ENCODE measurements around the gene SRP68.

The SRP68 gene

DNA sequence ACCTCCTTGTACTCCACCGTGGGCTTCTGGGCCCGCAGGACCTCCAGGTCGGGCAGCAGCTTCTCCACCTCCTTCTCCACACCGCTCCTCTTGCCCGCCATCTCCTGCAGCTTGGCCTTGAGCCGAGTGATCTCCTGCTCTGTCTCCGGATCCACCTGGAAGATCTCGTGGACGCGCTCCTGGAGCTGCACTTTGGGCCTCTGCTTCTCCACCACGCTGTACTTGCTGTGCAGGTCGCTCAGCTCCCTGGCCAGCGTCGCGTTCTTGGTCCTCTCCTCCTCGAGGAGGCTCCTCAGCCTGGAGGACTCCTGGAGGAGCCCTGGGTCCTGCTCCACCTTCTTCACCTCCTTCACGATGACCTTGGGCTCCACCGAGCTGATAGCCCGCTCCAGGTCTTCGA lies 62.9 kb downstream of the SRP68 start:
- TF ChIP-seq, protein P1, sequence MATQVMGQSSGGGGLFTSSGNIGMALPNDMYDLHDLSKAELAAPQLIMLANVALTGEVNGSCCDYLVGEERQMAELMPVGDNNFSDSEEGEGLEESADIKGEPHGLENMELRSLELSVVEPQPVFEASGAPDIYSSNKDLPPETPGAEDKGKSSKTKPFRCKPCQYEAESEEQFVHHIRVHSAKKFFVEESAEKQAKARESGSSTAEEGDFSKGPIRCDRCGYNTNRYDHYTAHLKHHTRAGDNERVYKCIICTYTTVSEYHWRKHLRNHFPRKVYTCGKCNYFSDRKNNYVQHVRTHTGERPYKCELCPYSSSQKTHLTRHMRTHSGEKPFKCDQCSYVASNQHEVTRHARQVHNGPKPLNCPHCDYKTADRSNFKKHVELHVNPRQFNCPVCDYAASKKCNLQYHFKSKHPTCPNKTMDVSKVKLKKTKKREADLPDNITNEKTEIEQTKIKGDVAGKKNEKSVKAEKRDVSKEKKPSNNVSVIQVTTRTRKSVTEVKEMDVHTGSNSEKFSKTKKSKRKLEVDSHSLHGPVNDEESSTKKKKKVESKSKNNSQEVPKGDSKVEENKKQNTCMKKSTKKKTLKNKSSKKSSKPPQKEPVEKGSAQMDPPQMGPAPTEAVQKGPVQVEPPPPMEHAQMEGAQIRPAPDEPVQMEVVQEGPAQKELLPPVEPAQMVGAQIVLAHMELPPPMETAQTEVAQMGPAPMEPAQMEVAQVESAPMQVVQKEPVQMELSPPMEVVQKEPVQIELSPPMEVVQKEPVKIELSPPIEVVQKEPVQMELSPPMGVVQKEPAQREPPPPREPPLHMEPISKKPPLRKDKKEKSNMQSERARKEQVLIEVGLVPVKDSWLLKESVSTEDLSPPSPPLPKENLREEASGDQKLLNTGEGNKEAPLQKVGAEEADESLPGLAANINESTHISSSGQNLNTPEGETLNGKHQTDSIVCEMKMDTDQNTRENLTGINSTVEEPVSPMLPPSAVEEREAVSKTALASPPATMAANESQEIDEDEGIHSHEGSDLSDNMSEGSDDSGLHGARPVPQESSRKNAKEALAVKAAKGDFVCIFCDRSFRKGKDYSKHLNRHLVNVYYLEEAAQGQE (IDR thresholded peaks at IDR 0.05; ENCODE audit: insufficient read depth in 1 of 2, low read depth in 2 of 2, low read length in 2 of 2), result no peak
- no peak for TF ChIP-seq POLR2AphosphoS5 (IDR thresholded peaks at IDR 0.05; ENCODE audit: low read depth, low read length)
- TF ChIP-seq SIN3A (IDR thresholded peaks at IDR 0.05; ENCODE audit: borderline replicate concordance, insufficient read depth, low read length), result no peak
- TF ChIP-seq FOXP2 (optimal IDR thresholded peaks at IDR 0.05; ENCODE audit: borderline replicate concordance, extremely low read depth, extremely low read length, insufficient read depth), result no peak
- no peak for TF ChIP-seq TAF1 (IDR thresholded peaks at IDR 0.05; ENCODE audit: borderline replicate concordance, insufficient read depth, low read length)

DNA sequence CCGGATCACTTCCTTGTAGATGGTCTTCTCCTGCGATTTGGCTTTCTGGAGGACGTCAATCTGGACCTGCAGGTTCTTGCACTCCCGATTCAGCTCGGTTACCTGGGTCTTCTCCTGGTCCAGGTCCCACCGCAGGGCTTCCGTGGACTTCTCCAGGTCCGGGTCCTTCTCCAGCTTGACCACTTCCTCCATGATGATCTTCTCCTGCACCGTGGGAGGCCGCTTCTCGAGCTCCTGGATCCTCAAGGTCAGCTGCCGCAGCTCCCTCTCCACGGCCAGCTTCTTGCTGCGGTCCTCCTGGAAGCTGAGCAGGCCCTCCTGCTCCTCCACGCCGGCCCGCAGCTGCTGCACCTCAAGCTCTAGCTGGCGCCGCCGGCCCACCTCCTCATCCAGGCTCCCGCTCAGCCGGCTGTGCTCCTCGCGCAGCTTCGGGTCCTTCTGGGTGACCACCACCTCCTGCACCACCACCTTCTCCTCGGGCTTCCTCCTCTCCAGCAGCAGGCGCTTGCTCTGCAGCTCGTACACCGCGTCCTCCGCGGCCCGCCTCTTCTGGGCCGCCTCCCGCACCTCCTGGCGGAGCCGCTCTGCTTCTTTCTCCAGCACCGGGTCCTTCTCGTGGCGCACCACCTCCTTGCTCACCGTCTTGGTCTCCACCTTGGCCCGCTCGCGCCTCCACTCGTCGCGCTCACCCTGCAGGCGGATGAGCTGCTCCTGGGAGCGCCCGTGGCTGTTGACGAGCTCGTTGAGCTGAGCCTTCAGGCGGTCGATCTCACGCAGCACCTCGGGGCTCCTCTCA lies 63.5 kb downstream of the SRP68 start:
- no peak for TF ChIP-seq FOXP2 (optimal IDR thresholded peaks at IDR 0.05; ENCODE audit: borderline replicate concordance, extremely low read depth, extremely low read length, insufficient read depth)
- no peak for TF ChIP-seq SIN3A (IDR thresholded peaks at IDR 0.05; ENCODE audit: borderline replicate concordance, insufficient read depth, low read length)
- TF ChIP-seq TAF1 (IDR thresholded peaks at IDR 0.05; ENCODE audit: borderline replicate concordance, insufficient read depth, low read length), result no peak
- TF ChIP-seq POLR2AphosphoS5 (IDR thresholded peaks at IDR 0.05; ENCODE audit: low read depth, low read length), result no peak
- TF ChIP-seq, protein P1 (IDR thresholded peaks at IDR 0.05; ENCODE audit: insufficient read depth in 1 of 2, low read depth in 2 of 2, low read length in 2 of 2), result no peak

DNA sequence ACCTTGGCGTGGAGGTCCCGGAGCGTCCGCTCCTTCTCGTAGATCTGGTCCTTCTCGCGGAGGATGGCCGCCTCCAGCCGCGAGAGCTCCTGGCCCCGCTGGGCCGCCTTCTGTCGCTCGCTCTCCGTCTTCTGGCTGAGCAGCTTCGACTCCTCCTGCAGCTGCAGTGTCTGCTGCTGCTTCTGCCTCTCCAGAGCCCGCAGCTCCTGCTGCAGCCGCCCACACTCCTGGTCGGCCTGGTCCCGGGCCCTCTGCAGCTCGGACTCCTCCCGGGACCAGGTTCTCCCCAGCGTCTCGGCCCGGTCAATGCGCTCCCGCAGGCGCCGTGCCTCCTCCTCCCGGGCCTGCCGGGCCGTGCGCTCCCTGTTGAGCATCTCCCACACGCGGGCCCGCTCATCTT lies 64.1 kb downstream of the SRP68 start:
- TF ChIP-seq POLR2AphosphoS5 (IDR thresholded peaks at IDR 0.05; ENCODE audit: low read depth, low read length) (no peak), FOXP2 (optimal IDR thresholded peaks at IDR 0.05; ENCODE audit: borderline replicate concordance, extremely low read depth, extremely low read length, insufficient read depth) (no peak), SIN3A (IDR thresholded peaks at IDR 0.05; ENCODE audit: borderline replicate concordance, insufficient read depth, low read length) (no peak), TAF1 (IDR thresholded peaks at IDR 0.05; ENCODE audit: borderline replicate concordance, insufficient read depth, low read length) (no peak)
- TF ChIP-seq, protein P1 (IDR thresholded peaks at IDR 0.05; ENCODE audit: insufficient read depth in 1 of 2, low read depth in 2 of 2, low read length in 2 of 2), result no peak

DNA sequence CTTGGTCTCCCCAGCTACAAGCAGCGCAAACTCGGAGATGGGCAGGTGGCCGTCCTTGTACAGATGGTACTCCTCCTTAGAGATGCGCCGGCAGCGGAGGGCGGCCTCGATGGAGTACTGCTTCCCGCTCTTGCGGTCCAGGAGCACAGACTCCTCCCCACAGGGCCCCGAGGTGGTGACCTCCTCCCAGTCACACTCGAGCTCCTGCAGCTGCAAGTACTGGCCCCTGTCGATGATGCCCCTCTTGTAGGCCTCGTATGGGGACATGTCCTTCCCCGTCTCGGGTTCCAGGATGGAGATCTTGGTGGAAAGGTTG lies 64.5 kb downstream of the SRP68 start:
- TF ChIP-seq SIN3A (IDR thresholded peaks at IDR 0.05; ENCODE audit: borderline replicate concordance, insufficient read depth, low read length) (no peak), TAF1 (IDR thresholded peaks at IDR 0.05; ENCODE audit: borderline replicate concordance, insufficient read depth, low read length) (no peak), POLR2AphosphoS5 (IDR thresholded peaks at IDR 0.05; ENCODE audit: low read depth, low read length) (no peak), FOXP2 (optimal IDR thresholded peaks at IDR 0.05; ENCODE audit: borderline replicate concordance, extremely low read depth, extremely low read length, insufficient read depth) (no peak)
- TF ChIP-seq, protein P1 (IDR thresholded peaks at IDR 0.05; ENCODE audit: insufficient read depth in 1 of 2, low read depth in 2 of 2, low read length in 2 of 2), result no peak
